ENCODE data around the gene CASP4. TPM values are rescaled to one million over a fixed set of nuclear protein-coding genes. Genes with fewer than 3 reads are reported as not detected.
"Not testable (repeated sequence)": the region's sequence is repeated elsewhere in the genome, so short reads cannot be mapped to it uniquely, and the experiment has no call there.

CASP4 gene
- total RNA-seq, 2 donors from 2014 or later: 72.7 to 199 TPM

DNA sequence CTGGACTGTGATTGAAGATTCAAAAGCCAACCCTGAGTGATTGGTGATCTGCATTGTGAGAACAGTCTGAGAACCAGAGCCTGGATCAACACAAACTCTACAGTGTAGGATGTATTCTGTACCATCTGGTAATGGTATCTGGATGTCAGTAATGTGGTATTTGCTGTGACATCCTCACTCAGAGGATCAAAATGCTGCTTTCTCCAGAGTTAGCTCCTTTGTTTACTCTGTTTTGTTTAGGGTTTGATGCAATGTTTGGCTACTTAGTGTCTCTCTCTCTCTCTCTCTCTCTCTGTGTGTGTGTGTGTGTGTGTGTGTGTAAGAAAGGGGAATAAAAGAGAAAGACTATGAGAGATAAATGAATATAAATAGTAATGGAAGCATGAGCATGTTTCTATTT, 24.3 kb downstream of the CASP4 start:
- Histone ChIP-seq H3K4me1 (ENCODE audit: control insufficient read depth in 1 of 2, low read depth in 2 of 2) (no peaks in the 10 kb centered on the region), H3K9me3 (no peaks in the 10 kb centered on the region)

DNA sequence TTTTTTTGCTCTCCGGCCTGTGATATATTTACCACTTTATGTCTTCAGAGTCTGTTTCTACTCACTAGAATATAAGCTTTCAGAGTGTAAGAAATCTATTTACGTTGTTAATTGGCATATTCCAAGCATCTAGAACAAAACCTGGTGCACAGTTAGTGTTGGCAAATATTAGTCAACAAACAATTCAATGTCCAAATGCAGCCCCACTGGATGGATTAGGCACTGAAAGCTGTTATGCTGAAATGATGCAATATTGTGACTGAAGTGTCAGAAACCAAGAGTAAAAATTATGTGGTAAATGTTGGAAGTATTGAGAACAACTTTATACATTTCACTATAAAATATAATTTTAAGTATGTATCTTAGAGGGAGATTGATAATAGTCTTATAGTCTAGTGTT, 24.8 kb downstream of the CASP4 start:
- DNase-seq (ENCODE audit: low spot score): no peak
- ATAC-seq (ENCODE audit: insufficient number of reproducible peaks, low FRiP score, low read depth): no peak
- Histone ChIP-seq H3K27ac (no peak overlapping the region), H3K27me3 (replicated peaks; ENCODE audit: insufficient read depth) (no peaks in the 10 kb centered on the region), H3K4me1 (ENCODE audit: control insufficient read depth in 1 of 2, low read depth in 2 of 2) (no peaks in the 10 kb centered on the region), H3K36me3 (peaks cover 8% of the 10 kb centered on the region), H3K9me3 (no peaks in the 10 kb centered on the region), H3K4me3 (no peak overlapping the region)
- TF ChIP-seq, protein P1, sequence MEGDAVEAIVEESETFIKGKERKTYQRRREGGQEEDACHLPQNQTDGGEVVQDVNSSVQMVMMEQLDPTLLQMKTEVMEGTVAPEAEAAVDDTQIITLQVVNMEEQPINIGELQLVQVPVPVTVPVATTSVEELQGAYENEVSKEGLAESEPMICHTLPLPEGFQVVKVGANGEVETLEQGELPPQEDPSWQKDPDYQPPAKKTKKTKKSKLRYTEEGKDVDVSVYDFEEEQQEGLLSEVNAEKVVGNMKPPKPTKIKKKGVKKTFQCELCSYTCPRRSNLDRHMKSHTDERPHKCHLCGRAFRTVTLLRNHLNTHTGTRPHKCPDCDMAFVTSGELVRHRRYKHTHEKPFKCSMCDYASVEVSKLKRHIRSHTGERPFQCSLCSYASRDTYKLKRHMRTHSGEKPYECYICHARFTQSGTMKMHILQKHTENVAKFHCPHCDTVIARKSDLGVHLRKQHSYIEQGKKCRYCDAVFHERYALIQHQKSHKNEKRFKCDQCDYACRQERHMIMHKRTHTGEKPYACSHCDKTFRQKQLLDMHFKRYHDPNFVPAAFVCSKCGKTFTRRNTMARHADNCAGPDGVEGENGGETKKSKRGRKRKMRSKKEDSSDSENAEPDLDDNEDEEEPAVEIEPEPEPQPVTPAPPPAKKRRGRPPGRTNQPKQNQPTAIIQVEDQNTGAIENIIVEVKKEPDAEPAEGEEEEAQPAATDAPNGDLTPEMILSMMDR (IDR thresholded peaks at IDR 0.05): no peak

More for the DNA sequence above, 24.3 kb downstream of the CASP4 start:
- no peak for ATAC-seq (ENCODE audit: insufficient number of reproducible peaks, low FRiP score, low read depth)
- no peaks in the 10 kb centered on the region for H3K27me3 ChIP-seq (replicated peaks; ENCODE audit: insufficient read depth)
- DNase-seq (ENCODE audit: low spot score): no peak
- no peak overlapping the region for H3K4me3 ChIP-seq
- H3K36me3 ChIP-seq: peaks cover 8% of the 10 kb centered on the region
- no peak overlapping the region for H3K27ac ChIP-seq
- TF ChIP-seq, protein P1 (IDR thresholded peaks at IDR 0.05): no peak

DNA sequence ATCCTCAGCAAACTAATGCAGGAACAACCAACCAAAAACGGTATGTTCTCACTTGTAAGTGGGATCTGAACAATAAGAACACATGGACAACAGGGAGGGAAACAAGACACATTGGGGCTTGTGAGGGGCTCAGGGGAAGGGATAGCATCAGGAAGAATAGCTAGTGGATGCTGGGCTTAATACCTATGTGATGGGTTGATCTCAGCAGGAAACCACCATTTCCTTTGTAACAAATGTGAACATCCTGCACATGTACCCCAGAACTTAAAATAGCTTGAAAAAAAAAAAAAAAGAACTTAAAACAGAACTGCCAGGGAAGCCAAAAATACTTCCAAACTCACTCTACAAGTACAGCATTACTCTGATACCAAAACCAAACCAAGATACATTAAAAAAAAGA, 33.8 kb downstream of the CASP4 start:
- TF ChIP-seq, protein P1 (IDR thresholded peaks at IDR 0.05): no peak
- H3K9me3 ChIP-seq: no peaks in the 10 kb centered on the region
- H3K27ac ChIP-seq: no peak overlapping the region
- DNase-seq (ENCODE audit: low spot score) (no peak), ATAC-seq (ENCODE audit: insufficient number of reproducible peaks, low FRiP score, low read depth) (no peak)
- no peaks in the 10 kb centered on the region for H3K36me3 ChIP-seq
- no peaks in the 10 kb centered on the region for H3K27me3 ChIP-seq (replicated peaks; ENCODE audit: insufficient read depth)
- H3K4me1 ChIP-seq (ENCODE audit: control insufficient read depth in 1 of 2, low read depth in 2 of 2): no peaks in the 10 kb centered on the region
- no peak overlapping the region for H3K4me3 ChIP-seq

DNA sequence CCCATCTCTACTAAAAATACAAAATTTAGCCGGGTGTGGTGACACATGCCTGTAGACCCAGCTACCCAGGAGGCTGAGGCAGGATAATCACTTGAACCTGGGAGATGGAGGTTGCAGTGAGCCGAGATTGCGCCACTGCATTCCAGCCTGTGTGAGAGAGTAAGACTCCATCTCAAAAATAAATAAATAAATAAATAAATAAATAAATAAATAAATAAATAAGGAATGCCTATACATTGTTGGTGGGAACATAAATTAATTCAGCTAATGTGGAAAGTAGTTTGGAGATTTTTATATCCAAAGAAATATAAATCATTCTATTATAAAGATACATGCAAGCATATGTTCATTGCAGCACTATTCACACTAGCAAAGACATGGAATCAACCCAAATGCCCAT, 34.3 kb downstream of the CASP4 start:
- H3K27me3 ChIP-seq (replicated peaks; ENCODE audit: insufficient read depth); DNase-seq (ENCODE audit: low spot score); H3K4me3 ChIP-seq; H3K9me3 ChIP-seq; ATAC-seq (ENCODE audit: insufficient number of reproducible peaks, low FRiP score, low read depth); H3K4me1 ChIP-seq (ENCODE audit: control insufficient read depth in 1 of 2, low read depth in 2 of 2); H3K36me3 ChIP-seq; H3K27ac ChIP-seq: not testable (repeated sequence)

DNA sequence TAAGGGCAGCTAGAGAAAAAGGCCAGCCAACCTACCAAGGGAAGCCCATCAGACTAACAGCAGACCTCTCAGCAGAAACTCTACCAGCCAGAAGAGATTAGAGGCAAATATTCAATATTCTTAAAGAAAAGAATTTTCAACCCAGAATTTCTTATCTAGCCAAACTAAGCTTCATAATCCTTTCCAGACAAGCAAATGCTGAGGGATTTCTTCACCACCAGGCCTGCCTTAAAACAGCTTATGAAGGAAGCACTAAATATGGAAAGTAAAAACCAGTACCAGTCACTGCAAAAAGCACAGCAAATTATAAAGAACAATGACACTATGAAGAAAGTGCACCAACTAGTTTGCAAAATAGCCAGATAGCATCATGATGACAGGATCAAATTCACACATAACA, 39.6 kb downstream of the CASP4 start:
- H3K9me3 ChIP-seq: peaks cover 3% of the 10 kb centered on the region

More for the DNA sequence above, 39.6 kb downstream of the CASP4 start:
- H3K36me3 ChIP-seq: no peaks in the 10 kb centered on the region
- H3K27ac ChIP-seq: no peak overlapping the region
- ATAC-seq (ENCODE audit: insufficient number of reproducible peaks, low FRiP score, low read depth) (no peak), DNase-seq (ENCODE audit: low spot score) (no peak)
- H3K27me3 ChIP-seq (replicated peaks; ENCODE audit: insufficient read depth): no peaks in the 10 kb centered on the region
- no peaks in the 10 kb centered on the region for H3K4me1 ChIP-seq (ENCODE audit: control insufficient read depth in 1 of 2, low read depth in 2 of 2)
- TF ChIP-seq, protein P1 (IDR thresholded peaks at IDR 0.05): no peak
- H3K4me3 ChIP-seq: no peak overlapping the region

Data from thoracic aorta (tissue), 2 donors.